ENCODE data around the gene TAX1BP3.

DNA sequence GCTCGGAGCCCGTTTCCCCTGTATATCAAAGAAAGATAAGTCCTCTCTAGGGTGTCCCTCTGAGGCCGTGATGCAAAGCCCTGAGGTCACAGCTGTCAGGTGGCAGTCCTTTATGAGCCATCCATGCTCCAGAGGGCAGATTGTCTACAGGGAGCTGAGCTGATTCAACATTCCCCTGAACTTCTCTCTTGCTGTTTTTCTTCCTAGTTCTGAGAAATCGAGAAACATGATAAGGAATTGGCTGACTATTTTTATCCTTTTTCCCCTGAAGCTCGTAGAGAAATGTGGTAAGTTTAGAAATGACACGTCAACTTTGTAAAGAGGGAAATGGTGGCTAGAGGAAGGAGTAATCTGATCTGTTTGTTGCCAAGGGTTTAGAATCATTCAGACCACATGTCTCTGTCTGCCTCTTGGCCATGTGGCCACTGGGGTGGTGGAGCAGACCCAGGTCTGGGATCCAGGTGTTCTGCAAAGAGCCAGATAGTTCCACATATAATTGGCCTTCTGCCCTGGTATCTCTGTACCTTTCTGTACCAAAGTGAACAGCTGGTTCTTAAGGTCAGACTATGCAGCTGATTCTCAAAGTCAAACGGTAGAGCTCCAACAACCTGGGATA, 28.3 kb downstream of the TAX1BP3 start:
- TF ChIP-seq, protein P1, sequence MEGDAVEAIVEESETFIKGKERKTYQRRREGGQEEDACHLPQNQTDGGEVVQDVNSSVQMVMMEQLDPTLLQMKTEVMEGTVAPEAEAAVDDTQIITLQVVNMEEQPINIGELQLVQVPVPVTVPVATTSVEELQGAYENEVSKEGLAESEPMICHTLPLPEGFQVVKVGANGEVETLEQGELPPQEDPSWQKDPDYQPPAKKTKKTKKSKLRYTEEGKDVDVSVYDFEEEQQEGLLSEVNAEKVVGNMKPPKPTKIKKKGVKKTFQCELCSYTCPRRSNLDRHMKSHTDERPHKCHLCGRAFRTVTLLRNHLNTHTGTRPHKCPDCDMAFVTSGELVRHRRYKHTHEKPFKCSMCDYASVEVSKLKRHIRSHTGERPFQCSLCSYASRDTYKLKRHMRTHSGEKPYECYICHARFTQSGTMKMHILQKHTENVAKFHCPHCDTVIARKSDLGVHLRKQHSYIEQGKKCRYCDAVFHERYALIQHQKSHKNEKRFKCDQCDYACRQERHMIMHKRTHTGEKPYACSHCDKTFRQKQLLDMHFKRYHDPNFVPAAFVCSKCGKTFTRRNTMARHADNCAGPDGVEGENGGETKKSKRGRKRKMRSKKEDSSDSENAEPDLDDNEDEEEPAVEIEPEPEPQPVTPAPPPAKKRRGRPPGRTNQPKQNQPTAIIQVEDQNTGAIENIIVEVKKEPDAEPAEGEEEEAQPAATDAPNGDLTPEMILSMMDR (IDR thresholded peaks at IDR 0.05) = no peak
- TF ChIP-seq POLR2A (IDR thresholded peaks at IDR 0.05) = no peak

Data from heart left ventricle (tissue), 13 donors.